DMS153 treated with DMSO at 0.1 percent for 48 hours (cell line): ENCODE measurements around the gene MITF.

Source experiments
- DNase-seq: peaks from one replicate; lab custom pipeline; 2025; ENCODE audit not compliant: unreplicated experiment; lab: John Stamatoyannopoulos, UW

MITF gene

GRCh38 chr3:69944931-69945493 is 205.7 kb downstream of the MITF start:
- DNase-seq, result no peak

DNA sequence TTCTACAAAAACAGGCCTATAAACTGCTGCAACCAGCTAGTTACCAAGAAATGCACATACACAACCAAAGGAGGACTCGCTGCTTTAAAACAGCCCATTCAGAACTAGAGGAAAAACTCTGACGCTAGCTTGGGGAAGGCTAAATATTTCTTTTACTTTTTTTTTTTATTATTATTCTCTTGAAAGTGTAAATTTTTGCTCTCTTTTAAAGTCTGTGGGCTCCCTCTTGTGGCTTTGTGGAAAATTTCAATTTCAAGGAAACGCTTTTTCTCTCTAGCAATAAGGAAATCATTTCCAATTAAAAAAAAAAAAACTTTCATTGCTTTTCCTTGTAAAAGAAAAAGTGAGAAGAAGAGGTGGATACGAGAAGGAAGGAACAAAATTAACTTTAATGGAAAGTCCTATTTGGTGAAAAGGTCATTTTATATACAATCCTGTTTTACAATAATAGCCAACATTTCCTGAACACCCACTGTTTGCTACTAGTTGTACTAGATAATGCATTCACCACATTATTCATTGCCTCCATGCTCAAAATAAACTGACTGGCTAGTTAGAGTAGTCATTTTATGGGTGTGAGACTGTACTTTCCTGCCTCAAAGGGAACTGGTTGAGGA is 209.1 kb downstream of the MITF start:
- peak; percentile 0 for DNase-seq

DNA sequence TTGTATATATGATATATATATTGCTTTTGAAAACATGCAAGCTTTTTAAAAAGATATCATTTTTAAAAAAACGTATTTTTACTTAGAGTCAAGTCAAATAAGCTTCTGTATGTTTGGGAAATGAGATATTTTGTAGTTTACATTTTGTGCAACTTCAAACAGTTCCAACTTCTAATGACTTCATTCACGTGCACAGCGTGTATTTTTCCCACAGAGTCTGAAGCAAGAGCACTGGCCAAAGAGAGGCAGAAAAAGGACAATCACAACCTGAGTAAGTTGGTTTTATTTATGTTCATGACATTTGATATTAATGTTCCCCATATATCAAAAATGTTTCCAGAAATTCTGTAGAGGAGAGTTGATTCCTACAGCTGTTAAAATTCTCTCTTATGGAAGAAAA is 212.4 kb downstream of the MITF start:
- DNase-seq, result no peak

DNA sequence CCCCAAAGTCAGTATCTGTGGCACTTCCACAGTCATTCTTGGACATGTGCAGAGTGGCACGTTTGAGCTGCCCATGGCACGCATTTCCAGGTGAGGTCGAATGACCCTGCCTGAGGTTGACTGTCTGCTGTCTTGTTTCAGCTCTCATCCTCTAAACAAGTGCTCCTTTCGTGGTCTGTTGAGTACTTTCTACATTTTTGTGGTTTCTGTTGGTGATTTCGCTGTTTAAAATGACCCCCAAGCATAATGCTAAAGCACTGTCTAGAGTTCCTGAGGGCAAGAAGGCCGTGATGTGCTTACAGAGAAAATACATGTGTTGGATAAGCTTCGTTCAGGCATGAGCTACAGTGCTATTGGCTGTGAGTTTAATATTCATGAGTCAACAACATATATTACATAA is 220.3 kb downstream of the MITF start:
- DNase-seq, result no peak

DNA sequence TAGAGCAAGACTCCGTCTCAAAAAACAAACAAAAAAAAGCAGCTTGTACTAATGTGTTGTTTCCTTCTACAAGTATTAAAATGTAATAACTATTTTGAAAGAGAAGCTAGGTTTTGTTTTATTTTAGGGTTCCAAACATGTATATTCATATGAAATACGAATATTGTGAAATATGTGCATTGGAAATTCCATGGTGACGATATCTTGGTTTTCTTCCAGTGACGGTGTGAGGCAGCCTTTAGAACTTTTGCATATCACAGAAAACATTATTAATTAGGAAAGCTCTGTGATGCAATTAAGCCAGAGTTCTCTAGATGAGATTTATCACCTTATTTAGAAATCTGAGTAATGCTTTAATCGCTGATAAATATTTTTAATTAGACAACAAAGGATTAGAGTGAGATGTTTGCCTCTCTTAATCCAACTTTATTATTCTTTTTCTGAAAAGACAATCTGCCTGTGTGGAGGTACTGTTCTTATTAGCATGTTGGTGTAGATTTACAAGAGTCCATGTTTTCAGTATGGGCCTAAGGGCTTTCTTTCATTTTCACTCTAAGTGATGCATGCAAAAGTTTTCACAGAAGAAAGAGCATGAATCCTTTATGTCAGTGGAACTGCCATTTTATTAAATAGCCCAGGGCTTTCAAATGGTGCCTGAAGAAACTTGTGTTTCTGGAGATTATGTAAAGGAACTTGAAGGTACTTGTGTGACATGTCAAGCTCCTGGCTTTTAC is 222.6 kb downstream of the MITF start:
- no peak for DNase-seq

GRCh38 chr3:69963643-69964042 is 224.4 kb downstream of the MITF start:
- no peak for DNase-seq

DNA sequence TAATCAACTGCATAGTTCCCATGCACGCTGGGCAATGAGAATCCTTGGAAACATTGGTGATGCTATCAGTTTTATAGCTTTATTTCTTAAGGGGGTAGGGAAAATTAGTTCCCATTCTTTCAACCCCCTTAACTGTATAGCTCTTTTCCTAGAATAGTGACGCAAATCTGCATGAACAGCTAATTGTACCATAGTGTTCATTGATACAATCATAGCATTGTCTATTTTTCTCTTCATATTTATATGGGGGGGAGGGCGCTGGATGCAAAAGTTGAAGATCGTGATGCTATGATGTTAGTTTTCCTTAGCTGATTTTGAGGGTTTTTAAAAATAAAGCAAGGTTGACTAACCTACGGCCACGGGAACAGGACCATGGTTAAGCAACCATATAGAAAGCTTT is 227.9 kb downstream of the MITF start:
- no peak for DNase-seq

DNA sequence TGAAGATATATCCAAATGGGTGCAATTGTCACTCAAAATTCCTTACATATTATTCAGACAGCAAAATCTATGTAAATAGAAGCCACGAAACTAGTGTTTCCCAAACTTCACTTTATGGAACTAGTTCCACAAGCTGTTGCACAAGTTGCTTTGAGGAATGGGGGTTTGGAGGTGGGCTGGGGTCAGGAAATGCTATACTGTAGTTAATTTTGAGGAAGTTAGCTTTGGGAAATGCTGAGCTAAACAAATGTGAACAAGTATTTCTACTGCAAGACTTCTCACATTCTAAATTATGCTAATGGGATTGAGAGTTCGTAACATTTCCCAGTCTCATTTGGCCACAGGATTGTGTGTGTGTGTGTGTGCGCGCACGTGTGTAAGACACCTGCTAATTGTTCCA is 231.6 kb downstream of the MITF start:
- no peak for DNase-seq

DNA sequence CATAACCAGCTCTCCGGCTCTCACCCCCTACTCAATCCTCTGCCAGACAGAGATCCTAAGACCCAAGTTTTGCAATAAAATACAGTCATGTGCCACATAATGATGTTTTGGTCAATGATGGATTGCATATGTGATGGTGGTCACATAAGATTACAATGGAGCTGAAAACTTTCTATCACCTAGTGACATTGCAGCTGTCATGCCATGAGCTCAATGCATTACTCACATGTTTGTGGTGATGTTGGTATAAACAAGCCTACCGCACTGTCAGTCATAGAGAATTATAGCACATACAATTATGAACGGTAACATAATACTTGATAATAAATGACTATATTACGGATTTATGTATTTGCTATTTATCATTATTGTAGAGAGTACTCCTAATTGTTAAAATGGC is 233.4 kb downstream of the MITF start:
- DNase-seq, result no peak

- DNase-seq, result no peak
Observed at GRCh38 chr3:69976021-69976420, 236.8 kb downstream of the MITF start.

DNA sequence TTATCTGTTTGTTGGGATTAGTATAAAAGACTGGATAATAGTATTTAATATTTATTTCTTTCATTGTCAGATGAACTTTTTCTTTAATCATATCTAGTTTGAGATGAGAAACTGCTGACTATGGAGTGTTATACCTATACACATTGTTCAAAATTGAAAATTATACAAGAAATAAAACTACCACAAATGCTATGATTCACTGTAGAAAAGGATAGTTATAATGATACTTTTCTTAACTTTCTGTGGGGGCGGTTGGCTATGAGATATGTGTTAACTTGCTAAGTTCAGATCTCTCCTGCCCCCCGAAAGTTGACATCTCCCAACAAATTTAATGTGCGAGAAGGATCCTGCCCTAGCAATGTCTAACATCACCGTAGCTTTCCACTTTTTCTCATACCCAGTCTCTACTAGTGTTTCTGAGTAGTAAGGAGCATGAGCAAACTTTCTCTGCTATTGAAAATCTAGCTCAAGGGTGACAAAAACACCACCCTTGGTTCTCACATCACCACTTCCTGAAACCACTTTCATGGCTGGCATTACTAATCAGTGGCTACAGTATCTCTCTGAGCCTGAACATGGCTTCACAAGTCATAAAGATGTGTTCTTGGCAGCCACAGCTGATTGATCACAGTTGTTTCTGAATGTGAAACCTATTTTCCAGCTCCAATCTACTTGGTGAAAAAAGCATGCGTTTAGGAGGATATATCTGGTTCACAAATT is 244.4 kb downstream of the MITF start:
- no peak for DNase-seq

GRCh38 chr3:69985266-69985665 is 246.0 kb downstream of the MITF start:
- no peak for DNase-seq

DNA sequence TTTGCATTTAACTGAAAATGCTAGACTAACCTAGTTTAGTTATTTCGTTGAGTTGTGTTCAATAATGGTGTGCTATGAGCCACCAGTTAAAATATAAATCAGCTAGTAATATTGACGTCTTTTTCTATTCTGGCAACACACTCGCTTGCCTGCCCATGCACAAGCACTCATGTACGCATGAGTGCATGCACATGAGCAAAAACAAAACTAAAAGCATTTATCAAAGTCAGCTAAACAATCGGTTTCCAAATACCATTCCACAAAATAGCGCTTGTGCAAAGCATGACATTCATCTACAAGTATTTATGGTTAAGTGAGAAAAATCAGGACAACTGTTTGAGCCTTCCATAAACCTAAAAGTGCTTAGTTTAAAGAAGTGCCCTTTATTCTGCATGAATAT is 247.2 kb downstream of the MITF start:
- no peak for DNase-seq

DNA sequence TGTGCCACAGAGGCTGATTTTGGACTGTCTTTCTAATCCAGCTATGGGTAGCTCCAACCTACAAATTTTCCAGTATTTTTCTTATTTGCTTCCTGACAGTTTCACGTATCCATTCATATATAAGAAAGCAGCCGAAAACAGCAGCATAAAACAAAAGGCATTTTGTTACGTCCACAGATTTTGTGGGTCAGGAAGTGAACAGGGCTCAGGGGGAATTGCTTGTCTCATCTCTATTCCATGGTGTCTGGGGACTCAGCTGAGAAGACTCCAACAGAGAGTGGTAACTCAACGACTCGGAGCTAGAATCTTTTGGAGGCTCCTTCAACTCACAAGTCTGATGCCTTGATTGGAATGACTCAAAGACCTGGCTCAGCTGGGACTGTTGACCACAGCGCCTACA is 248.6 kb downstream of the MITF start:
- no peak for DNase-seq

DNA sequence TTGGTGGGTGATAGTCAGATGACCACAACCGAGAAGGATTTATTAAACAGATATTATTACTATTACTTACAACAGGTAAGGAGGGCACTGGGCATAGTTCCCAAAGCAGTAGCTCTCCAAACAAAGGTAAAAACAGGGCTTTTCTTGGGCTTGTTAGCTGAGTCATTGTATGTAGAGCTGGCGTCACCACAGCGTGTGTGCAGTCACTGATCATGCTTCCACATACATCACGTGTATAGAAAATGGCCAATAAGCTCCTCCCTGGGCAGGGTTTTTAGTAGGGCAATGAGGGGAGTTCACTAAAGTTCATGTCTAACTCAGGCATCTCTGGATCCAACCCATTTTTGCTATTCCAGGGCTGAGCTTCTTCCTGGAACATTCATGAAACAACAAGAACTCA is 254.5 kb downstream of the MITF start:
- no peak for DNase-seq

- no peak for DNase-seq
Observed at GRCh38 chr3:69994919-69995318, 255.7 kb downstream of the MITF start.

DNA sequence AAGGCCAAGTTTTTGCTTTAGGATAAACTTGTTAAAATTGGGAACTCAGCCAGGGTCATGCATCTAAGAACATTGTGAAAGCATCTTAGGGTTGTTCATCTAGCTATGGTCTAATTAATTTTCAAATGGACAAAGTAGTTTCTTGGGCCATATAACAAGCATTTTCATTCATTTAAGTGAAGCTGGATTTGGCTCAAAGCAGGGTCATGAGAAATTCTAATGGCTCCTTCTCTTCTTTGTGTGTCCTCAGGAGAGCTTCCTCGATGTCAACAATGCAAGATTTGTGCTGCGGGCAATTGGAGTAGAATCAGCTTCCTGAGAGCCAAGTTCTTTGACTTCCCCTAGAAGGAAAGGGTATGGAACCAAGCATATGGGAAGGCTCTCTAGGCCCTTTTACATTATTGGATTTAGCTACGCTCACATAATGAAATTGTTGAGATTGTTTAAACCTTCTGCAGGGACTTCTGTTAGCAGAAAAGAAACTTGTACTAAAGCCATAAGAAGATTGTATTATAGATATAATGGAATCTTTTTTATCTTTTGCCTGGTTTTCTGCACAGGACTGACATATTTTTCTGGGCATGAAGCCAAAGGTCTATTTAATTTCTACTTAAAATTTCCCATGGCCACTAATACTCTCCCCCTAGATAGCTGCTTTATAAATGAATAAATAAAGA is 258.5 kb downstream of the MITF start:
- no peak for DNase-seq

DNA sequence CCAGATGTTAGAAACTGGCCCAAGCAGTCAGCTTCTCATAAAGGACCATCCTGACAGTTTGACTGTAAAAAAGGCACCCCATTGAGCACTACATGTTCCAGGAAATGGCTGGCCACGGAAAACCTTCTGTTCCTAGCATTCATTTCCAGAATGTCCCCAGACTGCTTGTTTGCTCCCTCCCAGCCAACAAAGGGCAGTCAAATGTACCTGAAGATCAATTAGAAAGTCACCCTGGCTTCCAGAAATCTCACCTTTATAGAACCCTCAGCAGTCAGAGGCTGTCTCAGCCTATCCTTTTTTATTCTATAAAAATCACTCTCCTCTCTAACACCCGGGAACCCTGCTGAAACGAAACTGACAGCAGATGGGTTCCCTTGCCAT is 259.5 kb downstream of the MITF start:
- no peak for DNase-seq

GRCh38 chr3:69999140-70000027 is 260.1 kb downstream of the MITF start, which contains the start of gene SAMMSON:
TSS of gene SAMMSON (plus strand) at chr3:69999733.
- no peak for DNase-seq

DNA sequence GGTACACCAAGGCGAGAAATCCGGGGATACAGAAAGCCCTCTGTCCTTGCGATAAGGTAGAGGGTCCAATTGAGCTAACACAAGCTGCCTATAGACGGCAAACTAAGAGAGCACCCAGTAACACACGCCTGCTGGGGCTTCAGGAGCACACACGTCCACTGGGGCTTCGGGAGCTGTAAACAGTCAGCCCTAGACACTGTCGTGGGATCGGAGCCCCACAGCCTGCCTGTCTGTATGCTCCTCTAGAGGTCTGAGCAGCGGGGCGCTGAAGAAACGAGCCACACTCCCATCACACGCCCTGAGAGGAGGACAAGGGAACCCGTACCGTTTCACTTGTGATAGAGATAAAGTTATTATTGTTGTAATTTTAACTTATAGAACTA is 260.8 kb downstream of the MITF start:
- no peak for DNase-seq
